ENCODE results near the gene HRG. TPM values are rescaled to one million over a fixed set of nuclear protein-coding genes. Genes with fewer than 3 reads are reported as not detected.

Gene HRG
- total RNA-seq, 1 experiment from 2014 or later: not detected

DNA sequence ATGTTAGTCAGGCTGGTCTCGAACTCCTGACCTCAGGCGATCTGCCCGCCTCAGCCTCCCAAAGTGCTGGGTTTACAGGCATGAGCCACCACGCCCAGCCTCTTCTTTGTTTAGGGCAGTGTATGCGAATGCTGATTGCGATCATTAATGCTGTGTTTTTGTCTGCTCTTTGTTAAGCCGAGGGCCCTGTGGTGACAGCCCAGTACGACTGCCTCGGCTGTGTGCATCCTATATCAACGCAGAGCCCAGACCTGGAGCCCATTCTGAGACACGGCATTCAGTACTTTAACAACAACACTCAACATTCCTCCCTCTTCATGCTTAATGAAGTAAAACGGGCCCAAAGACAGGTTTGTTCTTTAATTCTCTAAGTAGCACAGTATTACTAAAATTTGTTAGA is 59.1 kb downstream of the HRG start:
- no peaks in the 10 kb centered on the region for H3K4me1 ChIP-seq (ENCODE audit: control insufficient read depth, insufficient read depth, low read length)
- no peak overlapping the region for H3K27ac ChIP-seq (ENCODE audit: low read length)
- intact Hi-C loops (cut with micrococcal nuclease; ENCODE audit: unreplicated experiment): no loop called here
- no peaks in the 10 kb centered on the region for H3K27me3 ChIP-seq (ENCODE audit: control insufficient read depth, insufficient read depth, low read length)
- BruUV-seq (replicated peaks): no TSS peak
- DNase-seq (ENCODE audit: low read depth, low spot score): no peak
- H3K36me3 ChIP-seq (ENCODE audit: control insufficient read depth, insufficient read depth, low read length): no peaks in the 10 kb centered on the region
- CTCF ChIA-PET: no interaction called here
- H3K9me3 ChIP-seq (ENCODE audit: control insufficient read depth, insufficient read depth, low read depth, low read length): no peaks in the 10 kb centered on the region
- ATAC-seq: no peak
- no peak overlapping the region for H3K4me3 ChIP-seq (ENCODE audit: low read depth in 2 of 2, low read length in 2 of 2)
- no peak for TF ChIP-seq TCF7L2 (IDR thresholded peaks at IDR 0.05; ENCODE audit: low read depth, low read length)
- TF ChIP-seq, protein P1, sequence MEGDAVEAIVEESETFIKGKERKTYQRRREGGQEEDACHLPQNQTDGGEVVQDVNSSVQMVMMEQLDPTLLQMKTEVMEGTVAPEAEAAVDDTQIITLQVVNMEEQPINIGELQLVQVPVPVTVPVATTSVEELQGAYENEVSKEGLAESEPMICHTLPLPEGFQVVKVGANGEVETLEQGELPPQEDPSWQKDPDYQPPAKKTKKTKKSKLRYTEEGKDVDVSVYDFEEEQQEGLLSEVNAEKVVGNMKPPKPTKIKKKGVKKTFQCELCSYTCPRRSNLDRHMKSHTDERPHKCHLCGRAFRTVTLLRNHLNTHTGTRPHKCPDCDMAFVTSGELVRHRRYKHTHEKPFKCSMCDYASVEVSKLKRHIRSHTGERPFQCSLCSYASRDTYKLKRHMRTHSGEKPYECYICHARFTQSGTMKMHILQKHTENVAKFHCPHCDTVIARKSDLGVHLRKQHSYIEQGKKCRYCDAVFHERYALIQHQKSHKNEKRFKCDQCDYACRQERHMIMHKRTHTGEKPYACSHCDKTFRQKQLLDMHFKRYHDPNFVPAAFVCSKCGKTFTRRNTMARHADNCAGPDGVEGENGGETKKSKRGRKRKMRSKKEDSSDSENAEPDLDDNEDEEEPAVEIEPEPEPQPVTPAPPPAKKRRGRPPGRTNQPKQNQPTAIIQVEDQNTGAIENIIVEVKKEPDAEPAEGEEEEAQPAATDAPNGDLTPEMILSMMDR (IDR thresholded peaks at IDR 0.05): no peak
- POLR2A ChIA-PET: no interaction called here
- in situ Hi-C loops (cut with HindIII; ENCODE audit: low pct_unique_long_range_greater_than_20kb, low sequenced_read_pairs): no loop called here

Other genes with a start within 250 kb of the HRG start
- 2.8 TPM for gene CRYGS, start 121.6 kb upstream of the HRG start, total RNA-seq (2021; ENCODE audit: unreplicated experiment)
- 14.5 TPM for gene TBCCD1, start 98.7 kb upstream of the HRG start, total RNA-seq (2021; ENCODE audit: unreplicated experiment)
- gene DNAJB11, start 95.3 kb upstream of the HRG start, total RNA-seq (2021; ENCODE audit: unreplicated experiment): 87.9 TPM
- gene AHSG, start 53.0 kb upstream of the HRG start, total RNA-seq (2021; ENCODE audit: unreplicated experiment): 0.85 TPM
- not detected for gene FETUB, start 25.6 kb upstream of the HRG start, total RNA-seq (2021; ENCODE audit: unreplicated experiment)
- gene KNG1, start 51.3 kb downstream of the HRG start, total RNA-seq (2021; ENCODE audit: unreplicated experiment): 0.23 TPM
- gene EIF4A2, start 117.6 kb downstream of the HRG start, total RNA-seq (2021; ENCODE audit: unreplicated experiment): 219 TPM
- gene RFC4, start 140.5 kb downstream of the HRG start, total RNA-seq (2021; ENCODE audit: unreplicated experiment): 70.7 TPM
- not detected for gene ADIPOQ, start 176.7 kb downstream of the HRG start, total RNA-seq (2021; ENCODE audit: unreplicated experiment)

Data from Panc1 (cell line).